ENCODE data around the gene EBLN2.
"Not testable (repeated sequence)": the region's sequence is repeated elsewhere in the genome, so short reads cannot be mapped to it uniquely, and the experiment has no call there.

EBLN2 gene

DNA sequence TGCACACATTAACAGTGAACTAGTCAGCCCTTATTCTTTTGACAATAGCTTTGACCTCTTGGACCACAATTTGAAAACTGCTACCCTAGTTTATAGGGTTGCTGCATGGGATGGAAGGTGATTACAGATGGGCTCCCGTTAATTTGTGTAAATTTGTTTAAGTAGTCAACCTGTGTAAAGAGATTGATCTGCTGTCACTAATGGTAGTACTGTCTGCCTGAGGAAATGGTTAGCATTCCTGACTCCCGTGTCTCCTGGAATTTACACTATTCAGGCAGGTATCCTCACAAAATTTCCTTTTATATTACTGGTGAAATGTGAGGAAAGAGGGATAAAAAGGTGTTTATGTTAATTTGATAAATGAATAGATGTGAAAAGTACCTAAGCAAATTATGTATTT, 15.3 kb upstream of the EBLN2 start:
- Mint-ChIP-seq H3K27me3 (no peaks in the 10 kb centered on the region), H3K9me3 (no peaks in the 10 kb centered on the region), H3K4me3 (no peak overlapping the region), H3K27ac (no peak overlapping the region), H3K4me1 (peaks cover 45% of the 10 kb centered on the region)
- ATAC-seq: no peak
- no peak for DNase-seq

DNA sequence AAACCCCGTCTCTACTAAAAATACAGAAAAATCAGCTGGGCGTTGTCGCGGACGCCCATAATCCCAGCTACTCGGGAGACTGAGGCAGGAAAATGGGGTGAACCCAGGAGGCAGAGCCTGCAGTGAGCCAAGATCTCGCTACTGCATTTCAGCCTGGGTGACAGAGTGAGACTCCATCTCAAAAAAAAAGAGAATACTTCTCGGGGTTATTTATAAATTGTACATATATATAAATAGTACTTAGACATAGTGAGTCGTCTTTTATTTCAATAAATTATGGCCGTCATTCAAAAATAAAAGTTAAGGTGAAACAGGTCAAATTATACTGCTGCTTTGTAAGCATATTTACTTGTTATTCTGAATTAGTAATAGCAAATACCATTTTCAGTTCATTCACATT, 12.1 kb upstream of the EBLN2 start:
- DNase-seq (no peak), ATAC-seq (no peak)
- no peaks in the 10 kb centered on the region for H3K9me3 Mint-ChIP-seq
- no peak overlapping the region for H3K27ac Mint-ChIP-seq
- H3K27me3 Mint-ChIP-seq: no peaks in the 10 kb centered on the region
- no peak overlapping the region for H3K4me3 Mint-ChIP-seq
- peaks cover 25% of the 10 kb centered on the region for H3K4me1 Mint-ChIP-seq

DNA sequence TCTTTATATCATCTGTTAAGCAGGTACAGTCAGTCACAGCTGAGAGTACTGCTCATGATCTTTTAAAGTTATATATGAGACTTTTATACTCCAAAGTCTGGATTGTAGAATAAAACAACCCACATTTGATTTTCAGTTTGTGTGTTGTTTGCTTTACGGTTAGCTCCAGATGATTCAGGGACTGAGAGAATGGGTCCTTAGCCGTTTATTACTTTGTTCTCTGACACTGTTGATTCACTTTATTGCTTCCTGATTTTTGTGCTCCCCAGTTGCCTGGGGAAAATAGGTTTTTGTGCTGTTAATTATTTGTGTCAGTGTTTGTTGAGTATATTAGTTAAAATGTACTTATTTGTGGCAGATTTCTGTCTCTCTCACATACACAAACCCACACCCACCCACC, 8.6 kb upstream of the EBLN2 start:
- DNase-seq (no peak), ATAC-seq (no peak)
- H3K27ac Mint-ChIP-seq: no peak overlapping the region
- no peak overlapping the region for H3K4me3 Mint-ChIP-seq
- H3K27me3 Mint-ChIP-seq: no peaks in the 10 kb centered on the region
- peaks cover 6% of the 10 kb centered on the region for H3K4me1 Mint-ChIP-seq
- no peaks in the 10 kb centered on the region for H3K9me3 Mint-ChIP-seq

DNA sequence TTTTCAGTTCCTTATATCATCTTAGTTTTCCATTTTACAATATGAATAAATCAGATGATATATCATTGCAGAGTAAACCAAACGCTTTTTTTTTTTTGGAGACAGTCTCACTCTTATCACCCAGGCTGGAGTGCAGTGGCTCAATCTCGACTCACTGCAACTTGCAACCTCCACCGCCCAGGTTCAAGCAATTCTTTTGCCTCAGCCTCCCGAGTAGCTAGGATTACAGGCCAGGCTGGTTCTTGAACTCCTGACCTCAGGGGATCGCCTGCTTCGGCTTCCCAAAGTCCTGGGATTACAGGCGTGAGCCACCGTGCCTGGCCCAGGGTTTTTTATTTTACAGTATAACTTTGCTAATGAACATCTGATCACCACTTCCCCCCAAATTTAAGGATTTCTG, 5.9 kb upstream of the EBLN2 start:
- H3K27ac Mint-ChIP-seq: no peak overlapping the region
- no peaks in the 10 kb centered on the region for H3K27me3 Mint-ChIP-seq
- H3K9me3 Mint-ChIP-seq: no peaks in the 10 kb centered on the region
- no peak for DNase-seq
- peaks cover 11% of the 10 kb centered on the region for H3K4me1 Mint-ChIP-seq
- H3K4me3 Mint-ChIP-seq: no peak overlapping the region
- no peak for ATAC-seq

DNA sequence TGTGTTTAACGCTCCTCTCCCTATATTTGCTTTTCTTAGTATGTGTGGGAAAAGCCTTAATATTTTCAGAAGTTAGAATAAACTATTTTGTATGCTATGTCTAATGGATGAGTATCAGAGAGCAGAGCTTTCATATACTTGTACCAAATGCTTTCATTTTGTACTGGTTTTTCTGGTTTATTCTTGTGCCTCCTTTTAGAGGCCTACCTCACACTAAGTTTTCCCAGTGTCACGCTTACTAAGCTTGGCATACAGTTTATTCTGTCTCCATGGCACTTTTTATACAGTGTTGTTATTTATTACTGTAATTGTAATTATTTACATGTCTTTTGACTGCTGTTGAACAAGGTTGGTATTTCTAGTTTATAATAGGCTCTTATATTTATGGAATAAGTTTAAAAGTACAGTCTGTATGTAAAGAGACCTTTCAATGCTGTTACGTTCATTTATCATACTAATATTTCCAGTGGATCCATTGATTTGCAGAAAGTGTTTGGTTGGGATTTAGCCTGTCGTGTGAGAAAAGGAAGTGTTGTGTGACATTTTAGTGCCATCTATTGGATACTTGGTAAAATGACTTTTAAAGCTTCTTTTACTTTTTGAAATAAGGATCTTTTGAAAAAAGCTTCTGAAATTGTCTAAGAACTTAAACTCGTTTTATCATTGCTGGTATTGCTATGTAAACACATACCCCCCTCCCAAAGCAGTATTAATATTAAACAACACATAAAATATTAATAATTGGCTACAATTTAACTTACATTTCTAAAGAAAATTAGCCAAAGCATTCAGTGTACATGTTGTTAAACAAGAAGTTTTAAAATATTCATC, 5.2 kb upstream of the EBLN2 start:
- no peaks in the 10 kb centered on the region for H3K27me3 Mint-ChIP-seq
- H3K4me1 Mint-ChIP-seq: peaks cover 11% of the 10 kb centered on the region
- DNase-seq: no peak
- ATAC-seq: no peak
- H3K4me3 Mint-ChIP-seq: no peak overlapping the region
- no peak overlapping the region for H3K27ac Mint-ChIP-seq
- H3K9me3 Mint-ChIP-seq: no peaks in the 10 kb centered on the region

DNA sequence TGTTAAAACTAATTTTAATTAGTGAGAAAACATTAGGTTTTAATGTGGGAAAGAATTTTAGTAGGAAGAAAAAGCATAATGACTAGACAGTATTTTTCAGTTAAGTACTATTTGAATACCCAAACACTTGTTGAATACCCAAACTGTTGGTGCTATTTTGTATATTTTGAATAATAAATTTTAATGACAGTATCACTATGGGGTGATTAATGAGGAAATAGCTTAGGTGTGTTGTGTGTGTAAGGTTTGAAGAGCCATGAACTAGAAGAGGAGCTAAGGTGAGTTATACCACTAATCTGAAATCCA, 4.7 kb upstream of the EBLN2 start:
- Mint-ChIP-seq H3K27ac (no peak overlapping the region), H3K27me3 (no peaks in the 10 kb centered on the region), H3K9me3 (no peaks in the 10 kb centered on the region), H3K4me1 (peaks cover 11% of the 10 kb centered on the region), H3K4me3 (no peak overlapping the region)
- ATAC-seq: no peak
- no peak for DNase-seq

DNA sequence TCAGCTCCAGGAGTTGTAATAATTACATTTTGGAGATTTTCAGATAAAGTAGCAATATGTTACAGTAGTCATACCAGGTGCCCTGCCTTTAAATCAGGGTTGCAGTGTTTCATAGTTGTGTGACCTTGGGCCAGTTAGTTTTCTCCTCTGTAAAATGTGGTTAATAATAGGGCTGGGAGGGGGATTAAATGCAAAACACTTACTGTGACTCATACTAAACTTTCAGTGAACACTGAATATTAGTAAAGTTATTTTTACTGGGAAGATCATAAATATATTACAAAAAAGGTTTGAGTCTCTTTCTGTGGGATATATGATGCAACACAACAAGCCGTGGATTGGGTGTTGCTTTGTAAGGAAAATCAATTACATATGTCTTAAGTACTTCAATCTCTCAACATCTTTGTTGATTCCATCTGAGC, 1.1 kb upstream of the EBLN2 start:
- DNase-seq (no peak), ATAC-seq (no peak)
- H3K4me1 Mint-ChIP-seq: peaks cover 11% of the 10 kb centered on the region

DNA sequence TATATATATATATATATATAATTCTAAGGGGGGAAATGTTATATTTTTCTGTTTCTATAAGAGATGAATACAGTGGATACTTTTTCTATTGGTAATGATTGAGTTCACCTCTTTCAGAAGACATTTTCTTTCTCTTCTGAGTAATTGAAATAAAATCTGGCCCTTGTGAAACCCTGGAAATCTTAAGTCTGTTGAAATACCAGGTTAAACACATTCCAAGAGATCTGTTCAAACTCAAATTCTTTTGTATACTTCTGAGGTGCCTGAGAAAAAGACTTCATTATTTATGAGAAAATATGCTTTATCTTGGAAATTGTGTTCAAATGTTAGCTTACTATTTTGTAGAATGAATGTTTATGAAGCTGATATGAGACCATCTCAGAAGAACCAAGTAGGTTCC, 4.8 kb downstream of the EBLN2 start:
- not testable (repeated sequence) for H3K27ac Mint-ChIP-seq, H3K9me3 Mint-ChIP-seq, H3K27me3 Mint-ChIP-seq, ATAC-seq, H3K4me3 Mint-ChIP-seq, DNase-seq, H3K4me1 Mint-ChIP-seq

More for the DNA sequence above, 1.1 kb upstream of the EBLN2 start:
- Mint-ChIP-seq H3K27ac (no peak overlapping the region), H3K4me3 (no peak overlapping the region), H3K9me3 (no peaks in the 10 kb centered on the region), H3K27me3 (no peaks in the 10 kb centered on the region)

DNA sequence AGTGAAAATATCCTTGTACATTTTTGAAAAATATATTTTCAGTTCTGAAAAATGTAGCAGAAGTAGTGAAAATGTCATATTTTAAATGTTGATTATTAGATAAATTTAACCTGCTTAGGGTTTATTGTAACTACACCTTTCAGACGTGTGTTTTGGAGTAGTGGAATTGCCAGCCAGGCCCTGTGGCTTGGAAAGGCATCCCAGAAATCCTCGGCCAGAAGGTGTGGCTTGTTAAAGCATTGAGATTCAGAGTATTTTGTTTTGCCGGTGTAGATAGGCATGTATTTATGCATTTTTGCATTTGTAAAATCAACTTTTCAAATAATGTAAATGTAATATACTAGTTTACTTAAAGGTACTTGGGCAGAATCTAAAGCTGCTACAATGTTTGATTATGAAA, 7.0 kb downstream of the EBLN2 start:
- H3K27ac Mint-ChIP-seq: no peak overlapping the region
- DNase-seq: no peak
- no peaks in the 10 kb centered on the region for H3K9me3 Mint-ChIP-seq
- no peak for ATAC-seq
- H3K4me1 Mint-ChIP-seq: peaks cover 26% of the 10 kb centered on the region
- no peak overlapping the region for H3K4me3 Mint-ChIP-seq
- H3K27me3 Mint-ChIP-seq: no peaks in the 10 kb centered on the region

DNA sequence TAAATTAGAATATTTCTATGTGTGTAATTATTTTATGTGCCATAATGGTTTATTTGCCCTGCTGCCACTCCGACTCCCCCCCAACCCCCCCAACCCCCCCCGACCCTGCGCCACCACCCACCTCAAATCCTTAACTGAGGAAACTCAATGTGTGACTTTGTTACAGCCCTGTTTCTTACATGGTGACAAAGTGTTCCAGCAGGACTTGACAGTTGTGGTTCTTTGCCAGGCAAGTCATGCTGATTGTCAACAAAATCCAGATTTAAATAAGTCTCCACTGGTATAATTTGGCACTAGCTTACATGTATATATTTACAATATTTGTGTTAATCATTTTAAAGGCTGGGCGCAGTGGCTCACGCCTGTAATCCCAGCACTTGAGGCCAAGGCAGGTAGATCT, 7.7 kb downstream of the EBLN2 start:
- no peak overlapping the region for H3K4me3 Mint-ChIP-seq

DNA sequence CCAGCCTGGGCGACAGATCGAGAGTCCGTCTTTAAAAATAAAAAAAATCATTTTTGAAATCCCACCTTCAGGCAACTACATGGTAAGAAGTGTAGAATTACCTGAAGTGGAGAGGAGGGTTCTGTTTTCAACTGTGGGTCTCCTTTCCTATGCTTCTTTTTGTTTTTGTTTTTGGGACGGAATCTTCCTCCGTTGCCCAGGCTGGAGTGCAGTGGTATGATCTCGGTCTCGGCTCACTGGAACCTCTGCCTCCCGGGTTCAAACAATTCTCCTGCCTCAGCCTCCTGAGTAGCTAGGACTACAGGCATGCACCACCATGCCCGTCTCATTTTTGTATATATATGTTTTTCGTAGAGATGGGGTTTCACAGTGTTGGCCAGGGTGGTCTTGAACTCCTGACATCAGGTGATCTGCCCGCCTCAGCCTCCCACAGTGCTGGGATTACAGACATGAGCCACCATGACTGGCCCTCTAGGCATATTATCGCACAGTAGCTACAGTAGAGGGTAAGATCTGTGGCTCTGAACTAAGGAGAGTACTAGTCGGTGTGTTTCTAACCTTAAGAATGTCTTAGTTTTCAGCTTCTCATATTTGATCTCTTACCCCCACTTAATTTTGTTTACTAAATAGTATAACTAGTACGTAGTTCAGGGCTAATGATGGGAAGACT, 8.5 kb downstream of the EBLN2 start:
- ATAC-seq (no peak), DNase-seq (no peak)
- Mint-ChIP-seq H3K4me1 (peaks cover 26% of the 10 kb centered on the region), H3K27me3 (no peaks in the 10 kb centered on the region), H3K27ac (peak overlapping the region in 1 of 2 donors; percentile 42), H3K9me3 (no peaks in the 10 kb centered on the region), H3K4me3 (no peak overlapping the region)

More for the DNA sequence above, 7.7 kb downstream of the EBLN2 start:
- no peak for DNase-seq
- Mint-ChIP-seq H3K9me3 (no peaks in the 10 kb centered on the region), H3K4me1 (peaks cover 26% of the 10 kb centered on the region), H3K27ac (peak overlapping the region in 1 of 2 donors; percentile 25), H3K27me3 (no peaks in the 10 kb centered on the region)
- ATAC-seq: no peak

DNA sequence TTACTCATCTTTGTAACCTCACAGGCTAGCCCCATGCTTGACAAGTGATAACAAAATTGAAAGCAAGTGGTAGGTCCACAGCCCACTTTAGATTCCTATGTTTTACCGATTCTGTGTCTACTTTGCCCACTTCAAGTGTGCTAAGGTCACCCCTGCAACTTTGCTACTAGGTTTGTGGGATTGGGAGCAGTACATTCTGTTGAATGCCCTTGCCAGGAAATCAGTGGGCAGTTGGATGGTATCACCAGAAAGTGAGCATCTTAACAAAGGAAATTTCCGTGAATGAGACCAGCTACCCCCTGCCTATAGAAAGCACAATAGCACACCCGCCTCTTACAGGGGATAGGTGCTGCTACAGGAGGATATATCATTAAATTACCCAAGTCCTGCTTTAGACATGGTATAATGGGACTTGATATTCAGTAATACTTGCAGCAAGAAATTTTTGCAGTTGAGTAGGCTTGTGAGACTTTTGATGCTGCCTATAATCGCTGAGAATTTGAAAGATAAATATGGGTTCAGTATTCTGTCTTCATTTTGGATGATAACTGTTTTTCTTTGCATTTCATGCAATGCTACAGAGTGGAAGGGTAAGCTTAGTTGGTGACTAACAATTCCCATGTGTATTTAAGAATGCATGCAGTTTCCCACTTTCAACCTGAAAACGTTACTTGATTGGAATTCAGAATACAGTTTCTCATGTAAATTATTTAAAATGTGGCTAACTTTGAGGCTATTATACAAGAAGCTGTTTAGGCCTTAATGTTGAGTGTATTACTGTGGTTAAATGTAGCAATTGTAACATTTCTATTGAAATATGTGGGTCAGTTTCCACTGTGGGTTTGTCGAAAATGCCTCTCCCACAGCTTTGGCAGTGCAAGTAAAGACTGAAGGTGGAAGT, 9.5 kb downstream of the EBLN2 start:
- H3K27ac Mint-ChIP-seq: peak overlapping the region in 1 of 2 donors; percentile 5
- ATAC-seq: peak; percentile 43
- H3K9me3 Mint-ChIP-seq: no peaks in the 10 kb centered on the region
- no peaks in the 10 kb centered on the region for H3K27me3 Mint-ChIP-seq
- H3K4me1 Mint-ChIP-seq: peaks cover 26% of the 10 kb centered on the region
- DNase-seq: no peak
- no peak overlapping the region for H3K4me3 Mint-ChIP-seq

DNA sequence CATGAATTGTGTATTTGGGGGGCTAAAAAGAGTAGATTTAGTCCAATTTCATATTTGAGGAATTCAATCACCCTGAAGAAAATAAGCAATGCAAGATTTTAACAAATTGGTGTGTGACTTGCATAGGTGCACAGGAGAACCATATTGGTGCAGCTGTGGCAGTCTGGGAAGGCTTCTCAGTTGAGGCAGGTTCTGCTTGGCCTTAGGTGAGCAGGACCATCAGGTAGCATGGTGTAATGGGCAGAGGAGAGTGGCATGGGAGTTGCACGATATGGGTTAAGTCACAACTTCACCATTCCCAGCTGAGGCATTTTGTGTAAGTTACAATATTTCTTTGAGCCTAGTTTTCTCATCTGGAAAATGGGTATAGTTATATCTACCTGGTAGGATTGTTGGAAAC, 10.5 kb downstream of the EBLN2 start:
- H3K27ac Mint-ChIP-seq: peak overlapping the region in 1 of 2 donors; percentile 54
- H3K9me3 Mint-ChIP-seq: no peaks in the 10 kb centered on the region
- ATAC-seq (no peak), DNase-seq (no peak)
- H3K4me3 Mint-ChIP-seq: no peak overlapping the region
- no peaks in the 10 kb centered on the region for H3K27me3 Mint-ChIP-seq
- H3K4me1 Mint-ChIP-seq: peaks cover 26% of the 10 kb centered on the region

DNA sequence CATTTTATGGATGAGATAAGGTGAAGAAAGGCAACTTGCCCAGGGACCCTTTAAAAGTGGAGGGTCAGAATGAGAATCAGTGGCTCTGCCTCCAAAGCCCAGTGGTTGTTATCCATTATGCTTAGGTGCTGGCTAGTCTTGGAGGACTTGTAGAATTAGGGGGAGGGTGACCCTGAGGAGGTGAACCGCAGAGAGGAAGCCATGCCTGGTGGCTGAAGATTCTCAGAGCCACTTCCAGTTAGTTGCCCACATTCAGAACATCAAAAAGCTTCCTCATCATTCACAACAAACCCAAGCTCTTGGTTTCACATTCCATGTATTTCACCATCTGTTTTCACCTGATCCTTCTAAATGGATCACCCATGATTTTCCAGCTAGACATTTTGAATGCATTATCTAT, 11.2 kb downstream of the EBLN2 start:
- H3K4me1 Mint-ChIP-seq: peaks cover 26% of the 10 kb centered on the region
- H3K27ac Mint-ChIP-seq: no peak overlapping the region
- H3K4me3 Mint-ChIP-seq: no peak overlapping the region
- no peaks in the 10 kb centered on the region for H3K27me3 Mint-ChIP-seq
- DNase-seq: no peak
- H3K9me3 Mint-ChIP-seq: no peaks in the 10 kb centered on the region
- ATAC-seq: peak; percentile 23

DNA sequence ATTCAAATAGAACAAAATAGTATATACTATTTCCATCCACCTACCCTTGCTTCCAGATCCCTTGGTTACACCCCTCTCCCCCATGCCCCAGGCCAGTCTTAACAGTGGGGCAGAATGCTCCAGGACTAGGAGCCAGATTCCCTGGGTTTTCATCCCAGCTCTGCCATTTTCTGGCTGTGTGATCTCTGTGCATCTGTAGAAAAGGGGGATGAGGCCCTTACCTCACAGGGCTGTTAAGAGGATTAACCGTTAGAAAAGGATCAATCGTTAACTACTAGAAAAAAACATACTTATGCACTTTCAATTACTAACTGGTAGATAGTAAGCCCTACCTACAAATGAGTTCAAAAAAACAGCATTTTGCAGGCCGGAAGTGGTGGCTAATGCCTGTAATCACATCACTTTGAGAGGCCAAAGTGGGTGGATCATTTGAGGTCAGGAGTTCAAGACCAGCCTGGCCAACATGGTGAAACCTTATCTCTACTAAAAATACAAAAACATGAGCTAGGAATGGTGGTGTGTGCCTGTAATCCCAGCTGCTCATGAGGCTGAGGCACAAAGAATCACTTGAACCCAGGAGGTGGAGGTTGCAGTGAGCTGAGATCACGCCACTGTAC, 11.7 kb downstream of the EBLN2 start:
- no peaks in the 10 kb centered on the region for H3K27me3 Mint-ChIP-seq
- H3K27ac Mint-ChIP-seq: no peak overlapping the region
- ATAC-seq: no peak
- DNase-seq: no peak
- H3K9me3 Mint-ChIP-seq: no peaks in the 10 kb centered on the region
- H3K4me3 Mint-ChIP-seq: no peak overlapping the region
- peaks cover 26% of the 10 kb centered on the region for H3K4me1 Mint-ChIP-seq
